ENCODE results near the gene SLC44A1. TPM values are rescaled to one million over a fixed set of nuclear protein-coding genes. Genes with fewer than 3 reads are reported as not detected.

SLC44A1 gene
- total RNA-seq, 1 donor from 2014 or later = 51.3 TPM

DNA sequence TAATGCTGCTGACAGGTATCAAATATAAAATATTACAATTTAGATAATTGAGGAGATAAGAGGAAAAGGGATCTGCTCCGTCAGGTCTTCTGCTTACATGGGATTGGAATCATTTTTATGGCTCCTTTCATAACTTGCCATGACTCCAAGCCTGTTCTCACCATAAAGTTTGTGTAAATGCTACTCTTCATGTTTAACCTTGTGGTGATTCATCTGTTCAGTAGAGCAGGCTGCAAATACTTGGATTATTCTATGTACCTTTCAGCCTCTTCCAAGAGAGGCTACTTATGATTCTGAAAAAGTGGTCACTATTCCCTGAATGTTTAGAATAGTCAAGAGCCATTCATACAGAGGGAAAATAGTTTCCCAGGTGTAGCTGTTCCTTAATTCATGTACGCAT lies 66.9 kb downstream of the SLC44A1 start:
- no peak for TF ChIP-seq CTCF (IDR thresholded peaks at IDR 0.05; ENCODE audit: insufficient read depth, low read length, severe bottlenecking)
- no peaks in the 10 kb centered on the region for H3K27me3 ChIP-seq (ENCODE audit: control insufficient read depth, insufficient read depth, low read length)
- no peaks in the 10 kb centered on the region for H3K36me3 ChIP-seq (ENCODE audit: control insufficient read depth, insufficient read depth, low read length)
- no peak for FAIRE-seq
- H3K4me3 ChIP-seq (ENCODE audit: low read depth, low read length) = no peak overlapping the region
- no peak for DNase-seq (ENCODE audit: low read depth)

DNA sequence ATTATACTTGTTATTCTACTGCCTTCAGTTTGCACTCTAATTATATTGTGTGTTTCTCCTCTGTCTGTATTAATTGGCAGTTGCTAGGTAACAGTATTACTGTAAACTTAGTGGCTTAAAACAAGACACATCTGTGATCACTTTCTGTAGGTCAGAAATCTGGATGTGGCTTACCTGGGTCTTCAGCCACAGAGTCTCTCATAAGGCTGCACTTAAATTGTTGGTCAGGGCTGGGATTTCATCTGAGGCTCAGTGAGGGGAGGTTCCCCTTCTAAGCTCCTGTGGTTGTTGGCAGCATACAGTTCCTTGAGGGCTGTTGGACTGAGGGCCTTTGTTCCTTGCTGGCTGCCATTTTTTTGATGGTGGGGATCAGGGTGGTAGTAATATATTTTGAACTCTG lies 68.8 kb downstream of the SLC44A1 start:
- FAIRE-seq (no peak), DNase-seq (ENCODE audit: low read depth) (no peak)
- Histone ChIP-seq H3K27me3 (ENCODE audit: control insufficient read depth, insufficient read depth, low read length) (no peaks in the 10 kb centered on the region), H3K4me3 (ENCODE audit: low read depth, low read length) (no peak overlapping the region), H3K36me3 (ENCODE audit: control insufficient read depth, insufficient read depth, low read length) (no peaks in the 10 kb centered on the region)
- TF ChIP-seq CTCF (IDR thresholded peaks at IDR 0.05; ENCODE audit: insufficient read depth, low read length, severe bottlenecking) = no peak

- FAIRE-seq = no peak
Measured at GRCh38 chr9:105316703-105317102, 72.3 kb downstream of the SLC44A1 start.

GRCh38 chr9:105318729-105319191 lies 74.3 kb downstream of the SLC44A1 start:
- Histone ChIP-seq H3K36me3 (ENCODE audit: control insufficient read depth, insufficient read depth, low read length) (no peaks in the 10 kb centered on the region), H3K4me3 (ENCODE audit: low read depth, low read length) (no peak overlapping the region), H3K27me3 (ENCODE audit: control insufficient read depth, insufficient read depth, low read length) (no peaks in the 10 kb centered on the region)
- FAIRE-seq (no peak), DNase-seq (ENCODE audit: low read depth) (no peak)
- no peak for TF ChIP-seq CTCF (IDR thresholded peaks at IDR 0.05; ENCODE audit: insufficient read depth, low read length, severe bottlenecking)

More at GRCh38 chr9:105316703-105317102, 72.3 kb downstream of the SLC44A1 start:
- Histone ChIP-seq H3K27me3 (ENCODE audit: control insufficient read depth, insufficient read depth, low read length) (no peaks in the 10 kb centered on the region), H3K4me3 (ENCODE audit: low read depth, low read length) (no peak overlapping the region), H3K36me3 (ENCODE audit: control insufficient read depth, insufficient read depth, low read length) (no peaks in the 10 kb centered on the region)
- no peak for DNase-seq (ENCODE audit: low read depth)
- TF ChIP-seq CTCF (IDR thresholded peaks at IDR 0.05; ENCODE audit: insufficient read depth, low read length, severe bottlenecking) = no peak

DNA sequence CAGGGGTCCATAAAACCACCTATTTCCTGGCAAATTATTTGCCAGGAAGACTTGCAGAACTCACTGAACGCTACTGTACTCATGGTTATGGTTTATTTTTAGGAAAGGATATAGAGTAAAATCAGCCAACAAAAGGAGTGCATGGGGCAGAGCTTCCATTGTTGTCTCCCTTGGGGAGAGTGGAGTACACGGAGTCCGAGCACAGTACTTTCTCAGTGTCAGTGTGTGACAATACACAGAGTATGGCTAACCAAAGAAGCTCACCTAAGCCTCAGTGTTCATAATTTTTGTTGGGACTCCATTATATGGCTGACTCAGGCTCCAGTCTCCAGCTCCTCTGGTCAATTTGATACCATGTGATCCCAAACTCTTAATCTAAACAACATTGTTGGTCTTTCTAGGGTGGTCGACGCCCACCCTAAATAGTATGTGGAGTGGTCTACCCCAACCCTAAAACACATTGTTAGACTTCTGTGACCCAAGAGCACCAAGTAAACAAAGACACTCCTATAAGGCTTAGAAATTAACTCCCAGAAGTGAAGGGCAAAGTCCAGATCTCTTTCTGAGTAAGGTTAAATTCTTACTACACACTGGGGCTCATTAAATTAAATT lies 74.9 kb downstream of the SLC44A1 start:
- FAIRE-seq = no peak
- no peaks in the 10 kb centered on the region for H3K27me3 ChIP-seq (ENCODE audit: control insufficient read depth, insufficient read depth, low read length)
- no peak for TF ChIP-seq CTCF (IDR thresholded peaks at IDR 0.05; ENCODE audit: insufficient read depth, low read length, severe bottlenecking)
- no peak for DNase-seq (ENCODE audit: low read depth)
- H3K4me3 ChIP-seq (ENCODE audit: low read depth, low read length) = no peak overlapping the region
- H3K36me3 ChIP-seq (ENCODE audit: control insufficient read depth, insufficient read depth, low read length) = no peaks in the 10 kb centered on the region

- FAIRE-seq (no peak), DNase-seq (ENCODE audit: low read depth) (no peak)
- Histone ChIP-seq H3K36me3 (ENCODE audit: control insufficient read depth, insufficient read depth, low read length) (no peaks in the 10 kb centered on the region), H3K4me3 (ENCODE audit: low read depth, low read length) (no peak overlapping the region), H3K27me3 (ENCODE audit: control insufficient read depth, insufficient read depth, low read length) (no peaks in the 10 kb centered on the region)
- TF ChIP-seq CTCF (IDR thresholded peaks at IDR 0.05; ENCODE audit: insufficient read depth, low read length, severe bottlenecking) = no peak
Measured at GRCh38 chr9:105320568-105320967, 76.1 kb downstream of the SLC44A1 start.

Measured in bronchial epithelial cell (primary cell).